Neuron (in vitro differentiated cells): ENCODE results near the gene TADA3.

Experiments
- H2AFZ ChIP-seq: one replicate; pipeline ENCODE4 v1.6.1; 2013; ENCODE audit warnings: low read depth, mild to moderate bottlenecking, inconsistent platforms, low read length, moderate library complexity
- H3K27me3 ChIP-seq: one replicate; pipeline ENCODE4 v1.6.1; 2013; ENCODE audit warnings: low read length; ENCODE audit not compliant: insufficient read depth
- H3K36me3 ChIP-seq: one replicate; pipeline ENCODE4 v1.6.1; 2013; ENCODE audit warnings: low read length; ENCODE audit not compliant: insufficient read depth
- H3K4me1 ChIP-seq: one replicate; pipeline ENCODE4 v1.6.1; 2013; ENCODE audit warnings: low read length; ENCODE audit not compliant: insufficient read depth
- H3K4me3 ChIP-seq: 2 replicates; pipeline ENCODE4 v1.5.1; 2013; ENCODE audit warnings: mild to moderate bottlenecking, low read length, moderate library complexity
- H3K9me3 ChIP-seq: one replicate; pipeline ENCODE4 v1.6.1; 2013; ENCODE audit warnings: low read length

Gene TADA3

GRCh38 chr3:9806688-9807589, 14.7 kb upstream of the TADA3 start:
- Histone ChIP-seq H2AFZ (no peak overlapping the region), H3K4me3 (no peak overlapping the region), H3K4me1 (no peaks in the 10 kb centered on the region), H3K36me3 (peaks cover 63% of the 10 kb centered on the region), H3K9me3 (no peaks in the 10 kb centered on the region), H3K27me3 (no peaks in the 10 kb centered on the region)

GRCh38 chr3:9806137-9806536, 13.9 kb upstream of the TADA3 start:
- no peak overlapping the region for H3K4me3 ChIP-seq
- H3K9me3 ChIP-seq = no peaks in the 10 kb centered on the region
- H3K36me3 ChIP-seq = peaks cover 62% of the 10 kb centered on the region
- H3K27me3 ChIP-seq = no peaks in the 10 kb centered on the region
- H3K4me1 ChIP-seq = no peaks in the 10 kb centered on the region
- H2AFZ ChIP-seq = no peak overlapping the region

- Histone ChIP-seq H3K4me3 (no peak overlapping the region), H3K9me3 (no peaks in the 10 kb centered on the region), H3K4me1 (no peaks in the 10 kb centered on the region), H2AFZ (no peak overlapping the region), H3K27me3 (no peaks in the 10 kb centered on the region), H3K36me3 (peaks cover 71% of the 10 kb centered on the region)
Measured at GRCh38 chr3:9804996-9805395, 12.7 kb upstream of the TADA3 start.

GRCh38 chr3:9803494-9803893, 11.2 kb upstream of the TADA3 start:
- Histone ChIP-seq H3K9me3 (no peaks in the 10 kb centered on the region), H3K36me3 (peaks cover 79% of the 10 kb centered on the region), H3K4me3 (no peak overlapping the region), H3K4me1 (no peaks in the 10 kb centered on the region), H3K27me3 (no peaks in the 10 kb centered on the region), H2AFZ (no peak overlapping the region)

- H3K36me3 ChIP-seq = peaks cover 73% of the 10 kb centered on the region
- H2AFZ ChIP-seq = no peak overlapping the region
- no peaks in the 10 kb centered on the region for H3K27me3 ChIP-seq
- H3K4me3 ChIP-seq = no peak overlapping the region
- H3K4me1 ChIP-seq = no peaks in the 10 kb centered on the region
- H3K9me3 ChIP-seq = no peaks in the 10 kb centered on the region
Measured at GRCh38 chr3:9800529-9800928, 8.3 kb upstream of the TADA3 start.

GRCh38 chr3:9797196-9797945, 5.1 kb upstream of the TADA3 start:
- H2AFZ ChIP-seq = no peak overlapping the region
- peaks cover 54% of the 10 kb centered on the region for H3K36me3 ChIP-seq
- H3K4me3 ChIP-seq = no peak overlapping the region
- no peaks in the 10 kb centered on the region for H3K27me3 ChIP-seq
- peaks cover 8% of the 10 kb centered on the region for H3K4me1 ChIP-seq
- no peaks in the 10 kb centered on the region for H3K9me3 ChIP-seq

- H3K27me3 ChIP-seq = no peaks in the 10 kb centered on the region
- no peak overlapping the region for H3K4me3 ChIP-seq
- H3K36me3 ChIP-seq = peaks cover 50% of the 10 kb centered on the region
- peaks cover 15% of the 10 kb centered on the region for H3K4me1 ChIP-seq
- H3K9me3 ChIP-seq = no peaks in the 10 kb centered on the region
- H2AFZ ChIP-seq = no peak overlapping the region
Measured at GRCh38 chr3:9795207-9795606, 2.9 kb upstream of the TADA3 start.

- Histone ChIP-seq H3K27me3 (no peaks in the 10 kb centered on the region), H3K4me1 (peaks cover 15% of the 10 kb centered on the region), H3K9me3 (no peaks in the 10 kb centered on the region), H2AFZ (no peak overlapping the region), H3K4me3 (no peak overlapping the region), H3K36me3 (peaks cover 50% of the 10 kb centered on the region)
Measured at GRCh38 chr3:9794400-9794799, 2.1 kb upstream of the TADA3 start.

GRCh38 chr3:9793161-9793781, 998 bp upstream of the TADA3 start:
- Histone ChIP-seq H2AFZ (no peak overlapping the region), H3K9me3 (no peaks in the 10 kb centered on the region), H3K4me1 (peaks cover 15% of the 10 kb centered on the region), H3K27me3 (no peaks in the 10 kb centered on the region), H3K36me3 (peaks cover 46% of the 10 kb centered on the region), H3K4me3 (peak overlapping the region; percentile 95)

GRCh38 chr3:9791790-9792404, 376 bp downstream of the TADA3 start:
- H3K4me3 ChIP-seq = peak overlapping the region; percentile 95
- no peaks in the 10 kb centered on the region for H3K9me3 ChIP-seq
- peaks cover 43% of the 10 kb centered on the region for H3K36me3 ChIP-seq
- H2AFZ ChIP-seq = peak overlapping the region; percentile 50
- peaks cover 15% of the 10 kb centered on the region for H3K4me1 ChIP-seq
- no peaks in the 10 kb centered on the region for H3K27me3 ChIP-seq

GRCh38 chr3:9791127-9791526, 1.1 kb downstream of the TADA3 start:
- Histone ChIP-seq H3K4me3 (no peak overlapping the region), H3K9me3 (no peaks in the 10 kb centered on the region), H3K36me3 (peaks cover 50% of the 10 kb centered on the region)

GRCh38 chr3:9787714-9788113, 4.6 kb downstream of the TADA3 start:
- H3K36me3 ChIP-seq = peaks cover 61% of the 10 kb centered on the region
- no peak overlapping the region for H2AFZ ChIP-seq
- H3K4me3 ChIP-seq = no peak overlapping the region
- H3K27me3 ChIP-seq = no peaks in the 10 kb centered on the region
- H3K4me1 ChIP-seq = peaks cover 7% of the 10 kb centered on the region
- H3K9me3 ChIP-seq = no peaks in the 10 kb centered on the region

More at GRCh38 chr3:9791127-9791526, 1.1 kb downstream of the TADA3 start:
- no peak overlapping the region for H2AFZ ChIP-seq
- H3K27me3 ChIP-seq = no peaks in the 10 kb centered on the region
- peaks cover 15% of the 10 kb centered on the region for H3K4me1 ChIP-seq
